GM13977 (cell line): Measurements from ENCODE around the gene WRAP73.
"Not testable (repeated sequence)": the region's sequence is repeated elsewhere in the genome, so short reads cannot be mapped to it uniquely, and the experiment has no call there.

Experiments
- DNase-seq: peaks from one replicate; pipeline ENCODE4 v3.0.0; 2012; ENCODE audit warnings: low spot score
- CTCF ChIP-seq: IDR thresholded peaks from 2 replicates; pipeline ENCODE4 v1.5.1; 2012; ENCODE audit warnings: mild to moderate bottlenecking, control low read depth; ENCODE audit not compliant: insufficient read depth; ENCODE audit errors: extremely low read depth, missing control alignments
- in situ Hi-C: fragments of 300-500 bp; cut with MboI; formaldehyde crosslinking; loops from one replicate; pipeline ENCODE4 v1.12.0; 2022; ENCODE audit warnings: low sequenced_read_pairs, low pct_unique_long_range_greater_than_20kb, mixed read lengths, inconsistent platforms; ENCODE audit not compliant: unreplicated experiment

WRAP73 gene

GRCh38 chr1:3593334-3593733 is 56.6 kb downstream of the WRAP73 start:
- no peak for TF ChIP-seq CTCF
- no peak for DNase-seq
- in situ Hi-C loops, result no loop called here

GRCh38 chr1:3590951-3591865 is 58.7 kb downstream of the WRAP73 start:
- no peak for DNase-seq
- in situ Hi-C loops, result no loop called here
- no peak for TF ChIP-seq CTCF

GRCh38 chr1:3590139-3590763 is 59.7 kb downstream of the WRAP73 start:
- DNase-seq, result no peak
- no peak for TF ChIP-seq CTCF
- in situ Hi-C loops, result no loop called here

- in situ Hi-C loops, result no loop called here
- DNase-seq, result no peak
- no peak for TF ChIP-seq CTCF
These were observed 61.5 kb downstream of the WRAP73 start for GRCh38 chr1:3588395-3588794.

GRCh38 chr1:3586986-3587759 is 62.7 kb downstream of the WRAP73 start:
- in situ Hi-C loops, result no loop called here
- no peak for TF ChIP-seq CTCF
- no peak for DNase-seq

- in situ Hi-C loops, result no loop called here
- no peak for TF ChIP-seq CTCF
- no peak for DNase-seq
These were observed 63.8 kb downstream of the WRAP73 start for GRCh38 chr1:3585940-3586568.

GRCh38 chr1:3585353-3585868 is 64.5 kb downstream of the WRAP73 start:
- DNase-seq, in situ Hi-C loops: not testable (repeated sequence)
